HG02840 (cell line): Measurements from ENCODE around the gene RREB1.
A peak's percentile ranks its signal among the peaks of the same experiment; 100 is the strongest.
"Not testable (repeated sequence)": the region's sequence is repeated elsewhere in the genome, so short reads cannot be mapped to it uniquely, and the experiment has no call there.

Experiments
- ATAC-seq: cut with Tn5 transposase; IDR thresholded peaks from one replicate; pipeline ENCODE4 v1.9.1; 2021; ENCODE audit warnings: mild to moderate bottlenecking, moderate library complexity, moderate number of reproducible peaks; ENCODE audit not compliant: unreplicated experiment, low FRiP score

Gene RREB1

DNA sequence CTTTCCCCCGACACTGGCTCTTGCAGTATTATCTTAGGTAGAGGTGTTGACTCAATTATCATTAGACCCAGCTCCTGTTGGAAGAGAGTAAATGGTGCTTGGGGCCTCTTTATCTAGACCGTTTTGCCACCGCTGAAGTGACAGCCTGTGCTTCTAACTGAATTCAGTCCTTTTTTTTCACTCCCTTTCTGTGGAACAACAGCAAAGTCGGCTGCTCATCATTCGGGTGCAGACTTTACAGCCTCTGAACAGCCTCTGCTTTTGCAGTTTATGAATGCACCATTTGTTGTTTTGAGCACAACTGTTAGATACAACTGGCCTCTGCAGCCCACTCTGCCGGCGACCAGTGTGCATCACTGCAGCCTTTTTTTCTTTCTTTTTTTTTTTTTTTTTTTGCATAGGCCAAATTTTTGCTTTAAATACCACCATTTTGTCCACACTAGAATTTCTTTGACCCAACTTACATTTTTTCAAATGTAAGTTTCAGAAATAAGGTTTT is 35.8 kb downstream of the RREB1 start:
- no peak for ATAC-seq

DNA sequence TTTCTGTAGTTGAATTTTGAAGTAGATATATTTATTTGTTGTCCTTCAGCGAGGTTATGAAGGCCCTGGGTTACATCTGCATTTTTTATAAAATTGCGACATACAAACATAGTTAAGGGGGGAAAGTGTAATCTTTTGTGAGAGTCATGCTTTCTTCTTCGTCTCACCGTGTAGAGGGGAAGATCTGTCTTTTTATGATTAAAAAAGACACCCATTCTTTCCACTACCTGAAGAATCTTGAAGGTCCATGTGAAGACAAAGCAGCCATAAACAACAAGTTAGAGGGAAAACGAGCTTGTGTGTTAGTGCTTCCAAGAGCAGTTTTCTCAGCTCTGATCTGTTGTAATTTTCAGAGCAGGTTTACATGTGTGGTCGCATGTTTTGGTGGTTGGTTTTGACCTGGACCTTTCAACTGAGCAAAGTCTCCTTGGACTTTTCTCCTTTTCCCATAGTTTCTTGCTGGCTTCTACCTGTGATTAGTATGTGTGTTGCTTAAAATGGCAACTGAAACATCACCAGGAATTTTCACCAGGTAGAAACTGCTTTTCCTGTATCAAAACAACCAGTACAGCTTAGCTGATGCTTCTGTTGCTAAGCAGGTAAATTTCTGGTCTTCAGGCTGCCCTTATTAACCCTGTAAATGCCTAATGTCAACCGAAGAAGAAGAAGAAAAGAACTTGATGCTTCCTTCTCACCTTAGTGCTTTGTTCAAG is 37.3 kb downstream of the RREB1 start:
- no peak for ATAC-seq

DNA sequence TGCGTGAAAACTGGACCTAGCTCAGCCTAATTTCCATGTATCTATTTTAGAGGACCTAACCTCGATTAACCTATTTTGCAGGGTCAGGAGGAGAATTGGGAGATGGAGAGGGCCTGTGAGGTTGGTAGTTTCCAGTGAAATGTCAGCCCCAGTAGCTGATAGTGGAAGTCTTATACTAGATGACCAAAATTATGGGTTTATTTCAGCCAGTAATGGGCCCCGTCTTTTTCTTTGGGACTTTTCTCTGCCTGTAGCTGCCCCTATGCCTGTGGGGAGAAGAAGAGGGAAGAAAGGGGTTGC is 37.8 kb downstream of the RREB1 start:
- ATAC-seq = no peak

DNA sequence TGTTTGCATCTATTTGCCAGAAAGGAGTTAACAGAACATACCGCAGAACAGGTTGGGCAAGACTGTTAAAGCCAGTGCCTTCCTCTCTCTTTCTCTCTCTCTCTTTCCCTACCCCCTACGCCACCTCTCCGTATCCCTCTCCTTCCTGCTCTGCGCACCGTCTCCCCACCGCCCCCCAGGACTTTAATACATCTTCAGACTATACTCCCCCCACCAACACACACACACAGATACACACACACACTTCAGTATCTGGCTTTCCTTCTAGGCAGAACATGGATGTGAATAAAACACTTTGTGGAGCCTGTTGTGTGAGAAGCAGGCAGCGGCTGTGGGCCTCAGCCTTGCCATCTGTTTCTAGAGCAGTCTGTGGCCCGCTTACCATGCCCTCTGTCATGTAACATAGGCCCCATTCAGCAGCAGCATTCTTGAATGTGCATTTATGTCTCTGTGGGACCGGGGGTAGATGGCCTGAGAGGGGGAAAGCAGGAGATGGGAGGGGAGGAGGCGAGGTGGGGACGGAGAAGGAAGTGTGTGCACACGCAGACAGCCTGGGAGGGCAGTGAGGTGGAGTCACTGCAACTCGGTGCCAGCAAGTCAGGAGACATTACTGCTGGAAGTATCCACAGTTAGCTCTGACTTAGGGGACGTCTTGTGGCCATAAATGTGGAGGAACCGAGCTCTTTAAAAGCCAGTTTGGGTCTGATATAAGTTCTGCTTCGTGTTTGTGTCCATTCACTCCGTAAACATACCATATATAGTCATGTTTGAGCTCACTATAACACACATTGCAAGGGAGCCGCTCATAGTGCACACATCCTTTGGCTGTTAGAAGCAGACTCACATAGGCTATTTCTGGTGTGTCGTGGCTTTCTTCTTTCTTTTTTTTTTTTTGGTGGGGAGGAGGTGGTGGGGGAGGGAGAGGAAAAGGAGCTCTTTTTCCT is 38.4 kb downstream of the RREB1 start:
- ATAC-seq = no peak

DNA sequence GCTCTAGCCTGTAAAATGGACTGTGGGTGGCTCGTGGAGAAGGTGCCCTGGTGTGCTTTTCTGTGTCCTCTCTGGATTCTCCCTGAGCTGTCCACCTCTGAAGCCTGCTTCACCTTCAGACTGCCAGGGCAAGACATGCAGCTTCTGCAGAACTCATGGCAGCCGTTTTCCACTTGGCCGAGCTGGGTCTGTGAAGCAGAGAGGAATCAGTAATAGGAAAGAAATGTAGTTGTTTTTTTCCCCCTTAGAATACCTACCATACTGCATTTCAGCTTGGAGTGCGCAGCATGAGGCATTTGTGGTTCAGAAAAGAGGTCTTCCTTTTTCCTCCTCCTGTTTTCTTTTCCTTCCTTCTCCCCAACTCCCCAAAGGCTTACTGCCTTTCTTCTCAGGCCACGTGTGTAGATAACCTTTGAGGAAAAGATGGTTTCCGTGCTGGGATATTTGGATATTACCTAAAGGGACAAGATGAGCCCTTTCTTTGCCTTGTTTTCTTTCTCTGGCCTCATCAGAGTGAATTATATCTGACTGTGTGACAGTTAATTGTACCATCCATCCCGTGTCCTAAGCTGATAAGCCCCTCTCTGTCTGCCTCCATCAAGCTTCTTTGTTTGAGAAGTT is 39.4 kb downstream of the RREB1 start:
- no peak for ATAC-seq

DNA sequence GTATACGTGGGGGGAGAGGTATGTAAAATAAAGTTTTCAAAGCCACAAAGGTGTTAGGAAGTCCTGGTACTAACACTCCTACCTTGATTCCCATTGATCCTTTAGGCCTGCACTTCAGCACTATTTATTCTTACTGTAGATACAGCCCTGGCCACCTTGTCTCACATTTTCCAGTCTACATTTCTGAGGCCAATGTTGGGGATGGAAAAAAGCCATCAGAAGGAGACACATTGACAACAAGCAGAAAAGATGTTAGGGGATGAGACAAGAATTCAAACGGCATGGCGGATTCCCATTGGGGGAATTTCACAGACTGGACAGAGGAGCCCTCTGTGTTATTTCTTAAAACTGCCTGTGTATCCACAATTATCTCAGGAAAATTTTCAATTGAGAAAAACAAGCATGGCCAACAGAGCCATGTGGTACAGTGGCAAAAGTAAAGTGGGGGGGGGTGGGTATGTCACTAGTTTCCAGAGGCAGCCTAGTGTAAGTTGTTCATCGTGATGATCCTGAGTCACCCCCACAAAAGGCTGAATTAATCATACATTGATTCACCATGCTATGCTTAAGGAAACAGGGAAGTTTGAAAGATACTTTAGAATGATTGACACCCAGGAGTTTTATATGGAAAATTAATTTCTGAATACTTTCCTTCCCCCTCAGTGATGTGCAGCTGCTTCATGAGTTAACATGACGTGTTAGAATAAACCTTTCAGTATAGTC is 40.5 kb downstream of the RREB1 start:
- no peak for ATAC-seq

DNA sequence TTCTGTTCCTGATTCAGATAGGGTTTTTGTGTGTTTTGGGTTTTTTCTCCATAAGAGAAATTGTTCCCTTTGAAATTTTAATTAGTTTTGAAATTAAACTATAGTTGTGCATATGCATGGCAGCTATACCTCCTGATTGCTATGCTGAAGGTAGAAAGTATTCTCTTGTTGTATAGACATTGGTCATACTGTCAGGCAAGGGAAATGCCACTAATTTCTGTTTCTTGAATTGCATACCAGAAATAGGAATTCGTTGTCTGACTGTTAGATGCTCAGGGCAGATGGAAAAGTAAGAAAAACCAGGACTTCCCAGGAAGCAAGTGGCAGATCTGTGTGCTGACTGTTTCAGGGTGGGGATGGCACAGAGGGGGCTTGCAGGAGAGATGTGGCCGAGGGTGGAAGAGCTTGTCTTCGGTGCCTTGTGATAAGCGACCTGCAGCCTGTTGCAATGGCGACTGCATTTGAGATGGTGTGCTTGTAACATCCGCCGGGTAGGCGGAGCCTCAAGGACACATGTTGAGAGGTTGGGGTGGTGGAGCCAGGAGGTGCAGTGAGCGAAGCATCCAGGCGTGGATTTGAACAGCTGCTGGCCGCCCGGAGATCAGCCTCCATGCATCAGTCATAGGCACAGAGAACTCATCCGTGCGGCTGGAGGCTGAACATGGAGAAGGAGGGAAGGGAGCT is 42.8 kb downstream of the RREB1 start:
- ATAC-seq = no peak

DNA sequence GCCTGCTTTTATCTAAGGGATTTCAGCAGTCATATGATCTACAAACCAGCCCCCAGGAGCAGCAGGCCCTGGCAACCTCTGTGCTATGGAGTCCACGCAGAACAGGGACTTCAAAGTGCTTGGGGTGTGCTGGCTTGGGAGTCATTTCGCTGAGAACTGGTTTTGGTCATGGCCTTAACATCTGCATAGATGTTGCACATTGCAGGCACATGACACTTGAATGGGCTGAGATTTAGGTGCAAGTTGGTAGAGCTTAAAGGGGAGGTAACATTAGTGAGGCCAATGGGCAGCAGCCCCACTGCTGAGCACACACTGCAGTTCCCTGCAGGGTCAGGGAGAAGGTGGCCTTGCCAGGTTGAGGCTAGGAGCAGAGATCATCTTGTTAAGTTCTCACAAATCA is 43.6 kb downstream of the RREB1 start:
- no peak for ATAC-seq

DNA sequence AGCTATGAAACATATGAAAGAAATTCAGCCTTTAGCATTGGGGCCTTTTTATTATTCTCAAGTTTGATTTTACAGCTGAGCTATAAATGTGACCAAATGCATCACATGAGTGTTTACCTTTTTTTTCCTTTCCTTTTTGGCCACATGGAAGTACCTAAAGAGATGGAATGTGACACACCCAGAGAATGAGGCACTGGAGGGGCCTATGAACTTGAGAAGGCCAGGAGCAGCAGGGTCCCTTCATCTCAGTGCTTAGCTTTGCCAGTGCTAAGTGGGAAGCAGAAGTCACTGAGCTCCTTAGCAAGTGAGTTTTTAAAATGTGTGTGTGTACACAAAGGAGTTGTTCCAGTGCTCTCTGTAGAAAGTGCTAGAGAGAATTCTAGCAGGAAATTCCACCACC is 44.7 kb downstream of the RREB1 start:
- ATAC-seq = no peak

DNA sequence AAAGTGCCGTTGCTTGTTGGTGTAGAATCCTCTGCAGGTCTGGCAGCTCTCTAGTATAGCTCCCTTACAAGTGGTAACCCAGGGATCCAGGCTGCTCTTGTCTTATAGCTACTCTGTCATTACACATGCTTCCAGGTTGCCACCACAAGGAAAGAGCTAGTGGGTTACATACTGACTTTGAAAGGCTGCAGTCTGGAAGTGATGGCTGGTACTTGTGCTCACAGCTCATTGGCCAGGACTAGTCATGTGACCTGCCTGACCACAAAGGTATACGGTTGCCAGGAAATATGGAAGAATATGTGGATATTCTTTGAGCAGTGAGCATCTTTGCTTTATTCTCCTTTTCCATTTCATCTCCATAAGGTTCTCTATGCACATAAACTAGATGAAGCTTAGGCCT is 46.0 kb downstream of the RREB1 start:
- no peak for ATAC-seq

DNA sequence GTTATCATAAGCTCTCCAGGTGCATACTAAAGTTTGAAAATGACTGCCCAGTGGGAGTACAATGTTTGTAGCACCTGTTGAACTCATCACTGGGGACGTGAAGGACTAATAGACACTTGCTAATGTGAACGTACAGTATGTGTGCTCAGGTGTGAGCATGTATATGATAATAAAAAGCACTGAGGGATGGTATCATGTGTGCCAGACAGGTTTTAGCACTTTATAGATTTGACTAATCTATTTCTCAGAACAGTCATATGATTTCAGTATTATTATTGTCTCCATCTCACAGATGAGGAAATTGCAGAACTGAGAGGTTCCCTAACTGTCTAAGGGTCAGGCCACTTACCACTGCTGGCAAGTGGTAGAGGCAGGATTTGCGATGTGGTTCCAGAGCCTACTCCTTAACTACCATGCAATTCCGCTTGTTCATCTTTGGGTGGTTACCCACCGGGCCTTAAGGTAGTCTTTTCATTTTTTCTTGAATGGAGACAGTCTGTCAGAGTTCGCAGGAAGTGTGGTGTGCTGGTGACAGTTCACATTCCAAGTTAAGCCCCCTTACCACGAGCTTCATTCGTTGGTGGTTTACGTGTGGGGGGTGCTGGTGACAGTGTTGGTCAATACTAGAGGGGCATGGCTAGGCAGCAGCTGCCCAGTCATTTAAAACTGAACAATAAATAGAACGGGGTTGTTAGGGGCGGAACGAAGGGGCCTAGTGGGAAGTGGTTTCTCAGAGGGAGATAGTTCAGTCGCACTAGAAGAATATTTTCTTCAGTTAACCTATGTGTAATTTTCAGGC is 46.8 kb downstream of the RREB1 start:
- ATAC-seq = peak; percentile 66

DNA sequence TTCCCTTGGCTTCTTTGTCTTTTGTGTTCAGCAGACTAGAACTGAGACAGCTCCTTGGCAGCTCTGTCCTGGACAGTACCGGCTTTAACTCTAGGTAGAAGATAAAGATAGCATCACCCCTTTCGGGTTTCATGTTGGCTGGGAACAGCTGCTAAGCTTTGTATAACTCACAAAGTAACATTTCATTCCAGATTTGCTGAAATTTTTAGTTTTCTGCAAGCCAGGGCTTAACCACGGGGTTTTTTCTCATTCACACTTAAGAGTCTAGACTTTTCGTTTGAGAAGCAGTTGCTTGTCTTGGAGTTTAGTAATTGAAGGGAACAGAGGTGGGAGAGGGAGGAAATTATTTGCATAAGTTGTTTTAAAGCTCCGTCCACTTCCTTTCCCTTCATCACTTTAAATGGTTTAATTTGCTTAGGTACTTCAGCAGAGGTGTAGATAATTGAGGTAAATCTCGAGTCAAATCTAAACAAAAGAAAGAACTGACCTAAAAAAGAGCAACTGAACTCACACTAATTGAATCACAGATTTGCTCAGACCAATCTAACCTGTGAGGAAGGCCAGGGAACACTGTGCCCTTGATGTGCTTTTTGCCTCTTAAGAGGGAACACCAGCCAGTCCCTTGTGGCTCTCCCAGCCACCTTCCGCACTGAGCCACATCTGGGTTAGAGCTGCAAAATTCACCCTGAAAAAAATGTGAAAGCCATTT is 48.3 kb downstream of the RREB1 start:
- ATAC-seq = peak; percentile 41

DNA sequence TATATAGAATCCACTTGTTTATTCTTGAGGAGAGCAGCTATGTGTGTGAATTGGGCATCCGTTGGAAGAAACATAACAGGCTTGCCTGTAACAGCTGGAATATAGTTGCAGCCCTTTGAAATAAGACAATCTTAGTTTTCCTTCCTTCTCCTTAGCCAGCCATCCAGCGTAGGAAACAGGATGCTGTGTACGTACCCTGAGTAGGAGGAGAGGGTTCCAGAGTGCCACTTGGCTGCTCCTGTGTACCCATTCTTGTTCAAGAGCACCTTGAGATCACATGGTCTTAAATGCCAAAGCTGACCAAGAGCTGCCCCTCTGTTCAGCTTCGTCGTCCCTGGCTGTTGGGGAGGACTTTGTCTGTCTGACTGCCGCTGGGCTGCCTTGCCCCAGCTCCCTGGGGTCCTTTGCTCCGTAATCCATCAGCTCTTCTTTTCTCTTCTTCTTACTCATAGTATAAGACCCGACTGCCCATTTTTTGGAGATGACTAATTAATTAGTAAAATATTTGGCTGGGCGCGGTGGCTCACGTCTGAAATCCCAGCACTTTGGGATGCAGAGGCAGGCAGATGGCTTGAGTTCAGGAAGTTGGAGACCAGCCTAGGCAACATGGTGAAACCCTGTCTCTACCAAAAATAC is 49.0 kb downstream of the RREB1 start:
- ATAC-seq = no peak

DNA sequence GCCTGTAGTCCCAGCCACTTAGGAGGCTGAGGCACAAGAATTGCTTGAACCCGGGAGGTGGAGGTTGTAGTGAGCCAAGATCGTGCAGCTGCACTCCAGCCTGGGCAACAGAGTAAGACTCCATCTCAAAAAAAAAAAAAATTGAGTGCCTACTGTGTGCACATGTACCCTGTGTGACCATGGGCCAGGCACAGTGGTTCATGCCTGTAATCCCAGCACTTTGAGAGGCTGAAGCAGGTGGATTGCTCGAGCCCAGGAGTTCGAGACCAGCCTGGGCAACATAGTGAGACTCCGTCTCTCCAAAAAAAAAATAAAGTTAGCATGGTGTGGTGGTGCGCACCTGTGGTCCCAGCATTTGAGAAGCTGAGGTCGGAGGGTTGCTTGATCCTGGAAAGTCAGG is 49.5 kb downstream of the RREB1 start:
- ATAC-seq = not testable (repeated sequence)

DNA sequence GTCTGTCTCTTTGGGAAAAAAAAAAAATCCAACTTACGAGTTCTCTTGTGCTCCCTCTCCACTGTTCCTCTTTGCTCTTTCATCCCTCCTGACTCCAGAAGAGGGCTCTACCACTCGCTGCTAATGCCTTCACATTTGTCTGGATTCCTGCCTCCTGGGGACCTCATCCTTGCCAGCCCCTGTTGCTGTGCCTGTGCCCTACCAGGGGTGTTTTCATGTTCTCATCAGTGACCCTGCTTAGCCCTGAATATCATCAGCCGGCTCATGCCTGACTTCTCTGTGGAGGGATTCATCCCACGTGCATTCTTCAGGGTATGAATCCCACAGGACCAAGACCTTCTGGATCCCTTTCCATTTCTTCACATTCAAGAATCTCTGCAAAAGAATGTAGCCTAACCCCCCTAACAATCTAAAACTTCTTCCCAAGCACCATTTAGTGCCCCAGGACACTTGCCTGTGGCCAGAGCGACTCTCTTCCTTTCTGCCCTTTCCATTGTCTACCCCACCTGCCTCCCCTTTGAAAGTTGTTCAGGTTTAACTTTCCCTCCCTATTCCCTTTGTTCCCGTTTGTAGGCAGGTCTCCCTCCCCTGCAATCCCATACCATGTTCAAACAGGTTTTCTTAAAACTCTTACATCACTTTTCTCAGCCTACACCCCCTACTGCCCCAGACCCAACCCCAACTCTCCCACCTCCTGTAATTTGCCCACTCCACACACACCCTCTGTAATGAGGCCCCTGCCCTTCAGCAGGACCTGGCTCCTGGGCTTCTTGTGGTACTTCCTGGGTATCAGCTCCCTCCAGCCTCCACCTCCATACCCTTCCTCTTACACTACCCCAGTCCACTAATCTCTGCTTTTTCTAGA is 50.2 kb downstream of the RREB1 start:
- ATAC-seq = no peak

DNA sequence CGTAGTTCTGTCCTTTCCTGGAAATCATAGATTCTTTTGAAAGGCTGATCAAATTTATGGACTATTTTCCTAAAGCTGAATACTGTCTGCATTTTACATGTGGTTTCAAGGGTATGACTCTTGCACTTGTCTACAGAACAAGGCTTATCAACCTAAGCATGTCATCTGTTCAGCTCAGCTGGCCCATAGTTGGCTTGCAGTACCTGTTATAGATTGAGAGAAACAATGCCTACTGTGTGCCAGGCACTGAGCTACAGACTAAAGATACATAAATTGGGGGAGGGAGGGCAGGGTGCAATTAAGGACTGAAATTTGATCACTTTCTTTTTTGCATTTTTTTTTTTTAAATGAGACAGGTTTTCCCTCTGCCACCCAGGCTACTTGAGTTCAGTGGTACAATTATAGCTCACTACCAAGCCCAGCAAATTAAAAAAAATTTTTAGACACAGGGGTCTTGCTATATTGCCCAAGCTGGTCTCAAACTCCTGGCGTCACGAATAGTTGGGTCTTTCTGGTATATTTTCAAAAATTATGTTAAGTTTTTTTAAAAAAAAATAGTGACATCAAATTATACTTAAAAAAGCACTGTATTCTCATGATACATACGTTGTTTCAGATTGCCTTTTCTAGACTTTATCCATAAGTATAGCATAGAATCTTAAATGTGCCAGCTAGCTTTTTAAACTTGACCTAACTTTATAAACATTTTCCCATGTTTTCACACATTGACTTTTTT is 52.2 kb downstream of the RREB1 start:
- no peak for ATAC-seq

DNA sequence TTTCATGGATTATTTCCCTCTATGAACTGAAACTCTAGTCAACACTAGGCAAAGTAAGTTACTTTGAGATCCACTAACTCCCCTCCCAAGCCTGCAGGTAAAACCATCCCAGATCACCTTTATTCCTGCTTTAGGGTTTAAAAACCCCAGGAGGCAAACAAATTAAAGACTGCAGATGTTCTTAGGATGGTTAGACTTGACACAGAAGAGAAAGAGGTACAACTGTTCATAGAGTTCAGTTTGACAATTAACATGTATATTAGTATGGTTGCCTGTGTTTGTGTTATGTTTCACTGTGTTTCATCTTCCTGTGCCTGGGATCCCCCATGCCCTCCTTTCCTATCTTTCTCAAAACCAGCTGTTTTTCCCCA is 53.5 kb downstream of the RREB1 start:
- ATAC-seq = no peak
